ENCODE measurements around the gene SYTL2.
A peak's percentile ranks its signal among the peaks of the same experiment; 100 is the strongest.

The SYTL2 gene

GRCh38 chr11:85835729-85836128, 24.8 kb upstream of the SYTL2 start:
- Mint-ChIP-seq H3K4me1 (ENCODE audit: low read depth) (no peaks in the 10 kb centered on the region), H3K27ac (no peak overlapping the region), H3K36me3 (ENCODE audit: low read depth) (no peaks in the 10 kb centered on the region), H3K9me3 (peaks cover 9% of the 10 kb centered on the region), H3K27me3 (no peaks in the 10 kb centered on the region), H3K4me3 (no peak overlapping the region)

GRCh38 chr11:85835263-85835662, 24.3 kb upstream of the SYTL2 start:
- Mint-ChIP-seq H3K27me3 (no peaks in the 10 kb centered on the region), H3K4me3 (no peak overlapping the region), H3K36me3 (ENCODE audit: low read depth) (no peaks in the 10 kb centered on the region), H3K27ac (no peak overlapping the region), H3K9me3 (peaks cover 9% of the 10 kb centered on the region), H3K4me1 (ENCODE audit: low read depth) (no peaks in the 10 kb centered on the region)

- Mint-ChIP-seq H3K27me3 (no peaks in the 10 kb centered on the region), H3K4me1 (ENCODE audit: low read depth) (peaks cover 26% of the 10 kb centered on the region), H3K9me3 (peaks cover 7% of the 10 kb centered on the region), H3K36me3 (ENCODE audit: low read depth) (no peaks in the 10 kb centered on the region), H3K27ac (no peak overlapping the region), H3K4me3 (no peak overlapping the region)
These were observed 20.1 kb upstream of the SYTL2 start for GRCh38 chr11:85831050-85831449.

GRCh38 chr11:85829172-85829571, 18.2 kb upstream of the SYTL2 start:
- Mint-ChIP-seq H3K36me3 (ENCODE audit: low read depth) (no peaks in the 10 kb centered on the region), H3K27me3 (no peaks in the 10 kb centered on the region), H3K4me3 (no peak overlapping the region), H3K9me3 (no peaks in the 10 kb centered on the region), H3K4me1 (ENCODE audit: low read depth) (peaks cover 35% of the 10 kb centered on the region), H3K27ac (no peak overlapping the region)

- Mint-ChIP-seq H3K9me3 (no peaks in the 10 kb centered on the region), H3K36me3 (ENCODE audit: low read depth) (no peaks in the 10 kb centered on the region), H3K27me3 (no peaks in the 10 kb centered on the region), H3K27ac (no peak overlapping the region), H3K4me3 (no peak overlapping the region), H3K4me1 (ENCODE audit: low read depth) (peaks cover 40% of the 10 kb centered on the region)
These were observed 17.7 kb upstream of the SYTL2 start for GRCh38 chr11:85828640-85828978.

GRCh38 chr11:85827748-85828639, 17.1 kb upstream of the SYTL2 start:
- H3K27ac Mint-ChIP-seq: peak overlapping the region; percentile 40
- peaks cover 46% of the 10 kb centered on the region for H3K4me1 Mint-ChIP-seq (ENCODE audit: low read depth)
- no peak overlapping the region for H3K4me3 Mint-ChIP-seq
- H3K36me3 Mint-ChIP-seq (ENCODE audit: low read depth): no peaks in the 10 kb centered on the region
- no peaks in the 10 kb centered on the region for H3K9me3 Mint-ChIP-seq
- no peaks in the 10 kb centered on the region for H3K27me3 Mint-ChIP-seq

GRCh38 chr11:85826116-85826855, 15.3 kb upstream of the SYTL2 start:
- Mint-ChIP-seq H3K36me3 (ENCODE audit: low read depth) (no peaks in the 10 kb centered on the region), H3K27me3 (no peaks in the 10 kb centered on the region), H3K27ac (no peak overlapping the region), H3K4me1 (ENCODE audit: low read depth) (peaks cover 55% of the 10 kb centered on the region), H3K4me3 (no peak overlapping the region), H3K9me3 (no peaks in the 10 kb centered on the region)

- Mint-ChIP-seq H3K4me1 (ENCODE audit: low read depth) (peaks cover 55% of the 10 kb centered on the region), H3K36me3 (ENCODE audit: low read depth) (no peaks in the 10 kb centered on the region), H3K27me3 (no peaks in the 10 kb centered on the region), H3K4me3 (no peak overlapping the region), H3K27ac (no peak overlapping the region), H3K9me3 (no peaks in the 10 kb centered on the region)
These were observed 14.7 kb upstream of the SYTL2 start for GRCh38 chr11:85825616-85826015.

- no peaks in the 10 kb centered on the region for H3K36me3 Mint-ChIP-seq (ENCODE audit: low read depth)
- H3K9me3 Mint-ChIP-seq: no peaks in the 10 kb centered on the region
- peak overlapping the region; percentile 8 for H3K4me3 Mint-ChIP-seq
- no peaks in the 10 kb centered on the region for H3K27me3 Mint-ChIP-seq
- peaks cover 53% of the 10 kb centered on the region for H3K4me1 Mint-ChIP-seq (ENCODE audit: low read depth)
- H3K27ac Mint-ChIP-seq: peak overlapping the region; percentile 62
These were observed 12.9 kb upstream of the SYTL2 start for GRCh38 chr11:85823816-85824215.

- Mint-ChIP-seq H3K36me3 (ENCODE audit: low read depth) (no peaks in the 10 kb centered on the region), H3K4me1 (ENCODE audit: low read depth) (peaks cover 46% of the 10 kb centered on the region), H3K27ac (no peak overlapping the region), H3K4me3 (no peak overlapping the region), H3K27me3 (no peaks in the 10 kb centered on the region), H3K9me3 (no peaks in the 10 kb centered on the region)
These were observed 11.9 kb upstream of the SYTL2 start for GRCh38 chr11:85822814-85823213.

GRCh38 chr11:85821636-85822035, 10.7 kb upstream of the SYTL2 start:
- Mint-ChIP-seq H3K27ac (no peak overlapping the region), H3K4me1 (ENCODE audit: low read depth) (peaks cover 34% of the 10 kb centered on the region), H3K4me3 (no peak overlapping the region), H3K9me3 (no peaks in the 10 kb centered on the region), H3K36me3 (ENCODE audit: low read depth) (no peaks in the 10 kb centered on the region), H3K27me3 (no peaks in the 10 kb centered on the region)

GRCh38 chr11:85819441-85819840, 8.5 kb upstream of the SYTL2 start:
- Mint-ChIP-seq H3K4me1 (ENCODE audit: low read depth) (peaks cover 27% of the 10 kb centered on the region), H3K27ac (no peak overlapping the region), H3K36me3 (ENCODE audit: low read depth) (no peaks in the 10 kb centered on the region), H3K9me3 (no peaks in the 10 kb centered on the region), H3K4me3 (no peak overlapping the region), H3K27me3 (no peaks in the 10 kb centered on the region)

GRCh38 chr11:85815186-85815931, 4.4 kb upstream of the SYTL2 start:
- H3K36me3 Mint-ChIP-seq (ENCODE audit: low read depth): no peaks in the 10 kb centered on the region
- no peaks in the 10 kb centered on the region for H3K9me3 Mint-ChIP-seq
- H3K27ac Mint-ChIP-seq: peak overlapping the region; percentile 10
- H3K4me1 Mint-ChIP-seq (ENCODE audit: low read depth): peaks cover 12% of the 10 kb centered on the region
- H3K4me3 Mint-ChIP-seq: no peak overlapping the region
- H3K27me3 Mint-ChIP-seq: peaks cover 18% of the 10 kb centered on the region

GRCh38 chr11:85813721-85814120, 2.8 kb upstream of the SYTL2 start:
- H3K27me3 Mint-ChIP-seq: peaks cover 18% of the 10 kb centered on the region
- no peaks in the 10 kb centered on the region for H3K9me3 Mint-ChIP-seq
- peaks cover 29% of the 10 kb centered on the region for H3K4me1 Mint-ChIP-seq (ENCODE audit: low read depth)
- no peaks in the 10 kb centered on the region for H3K36me3 Mint-ChIP-seq (ENCODE audit: low read depth)
- H3K4me3 Mint-ChIP-seq: no peak overlapping the region
- no peak overlapping the region for H3K27ac Mint-ChIP-seq

GRCh38 chr11:85811624-85812023, 683 bp upstream of the SYTL2 start:
- H3K36me3 Mint-ChIP-seq (ENCODE audit: low read depth): no peaks in the 10 kb centered on the region
- H3K9me3 Mint-ChIP-seq: no peaks in the 10 kb centered on the region
- peaks cover 18% of the 10 kb centered on the region for H3K27me3 Mint-ChIP-seq
- peak overlapping the region; percentile 67 for H3K27ac Mint-ChIP-seq
- peak overlapping the region; percentile 75 for H3K4me3 Mint-ChIP-seq
- H3K4me1 Mint-ChIP-seq (ENCODE audit: low read depth): peaks cover 31% of the 10 kb centered on the region
